Measurements from ENCODE around the gene ZER1.

The ZER1 gene

DNA sequence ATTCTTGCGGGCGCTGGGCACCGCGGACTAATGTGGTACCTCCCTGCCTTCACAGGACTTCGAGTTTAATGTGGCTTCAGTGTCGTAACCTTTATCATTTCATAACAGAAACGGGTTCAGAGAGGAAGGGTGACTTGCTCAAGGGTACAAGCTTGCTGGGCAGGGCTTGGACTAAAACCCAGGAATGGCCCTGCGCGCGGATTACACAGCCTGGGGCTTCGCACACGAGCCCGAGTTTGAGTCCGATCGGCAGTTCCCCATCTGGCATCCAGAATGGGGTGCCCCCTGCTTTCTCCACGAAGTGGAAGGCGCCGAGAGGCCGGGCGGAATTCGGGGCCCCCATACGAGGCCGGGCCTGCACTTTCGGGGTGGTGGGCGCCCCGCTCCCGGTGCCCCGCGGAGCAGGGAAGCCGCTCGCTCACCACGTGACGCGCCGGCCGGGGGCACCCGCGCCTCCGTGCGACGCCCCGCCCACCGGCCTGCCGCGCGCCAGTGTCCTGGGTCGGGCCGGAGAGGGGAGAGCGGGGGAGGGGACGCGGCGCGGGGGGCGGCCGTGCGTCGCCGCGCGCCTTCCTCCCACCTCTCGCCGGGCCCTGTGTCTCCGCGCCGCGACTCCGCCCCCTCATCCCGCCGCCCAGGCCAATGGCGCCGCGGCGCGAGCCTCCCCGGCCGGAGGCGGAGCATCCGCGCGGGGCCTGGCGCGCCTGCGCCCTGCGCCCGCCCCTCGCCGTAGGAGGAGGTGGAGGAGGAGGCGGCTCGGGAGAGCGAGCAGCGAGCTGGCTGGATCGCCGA is 83.0 kb downstream of the ZER1 start, which contains the start of gene SET:
TSS of gene SET (plus strand) at position 722 of the 792 bp plus-strand sequence. CDS start 361 bp downstream, outside the sequence.
- Histone ChIP-seq H3K9me3 (ENCODE audit: control insufficient read depth, insufficient read depth, low read depth, low read length) (no peaks in the 10 kb centered on the region), H3K4me1 (ENCODE audit: control insufficient read depth, insufficient read depth, low read length) (peaks cover 23% of the 10 kb centered on the region), H3K27ac (ENCODE audit: low read depth, low read length) (peak within 1 kb of the TSS; percentile 94), H3K36me3 (ENCODE audit: control insufficient read depth, insufficient read depth, low read length) (peaks cover 41% of the 10 kb centered on the region), H3K27me3 (ENCODE audit: control insufficient read depth, insufficient read depth, low read length) (no peaks in the 10 kb centered on the region), H3K4me3 (ENCODE audit: low read depth, low read length) (peak within 1 kb of the TSS; percentile 96), H3K9ac (ENCODE audit: low read length) (peak within 1 kb of the TSS; percentile 95)

- Histone ChIP-seq H3K9ac (ENCODE audit: low read length) (no peak overlapping the region), H3K36me3 (ENCODE audit: control insufficient read depth, insufficient read depth, low read length) (peaks cover 29% of the 10 kb centered on the region), H3K9me3 (ENCODE audit: control insufficient read depth, insufficient read depth, low read depth, low read length) (no peaks in the 10 kb centered on the region; the same call in 1 of the 2 replicates), H3K4me3 (ENCODE audit: low read depth, low read length) (peak overlapping the region; percentile 63), H3K27ac (ENCODE audit: low read depth, low read length) (no peak overlapping the region), H3K27me3 (ENCODE audit: control insufficient read depth, insufficient read depth, low read length) (no peaks in the 10 kb centered on the region), H3K4me1 (ENCODE audit: control insufficient read depth, insufficient read depth, low read length) (peaks cover 23% of the 10 kb centered on the region)
Measured at GRCh38 chr9:128687453-128687852, 84.3 kb downstream of the ZER1 start.

DNA sequence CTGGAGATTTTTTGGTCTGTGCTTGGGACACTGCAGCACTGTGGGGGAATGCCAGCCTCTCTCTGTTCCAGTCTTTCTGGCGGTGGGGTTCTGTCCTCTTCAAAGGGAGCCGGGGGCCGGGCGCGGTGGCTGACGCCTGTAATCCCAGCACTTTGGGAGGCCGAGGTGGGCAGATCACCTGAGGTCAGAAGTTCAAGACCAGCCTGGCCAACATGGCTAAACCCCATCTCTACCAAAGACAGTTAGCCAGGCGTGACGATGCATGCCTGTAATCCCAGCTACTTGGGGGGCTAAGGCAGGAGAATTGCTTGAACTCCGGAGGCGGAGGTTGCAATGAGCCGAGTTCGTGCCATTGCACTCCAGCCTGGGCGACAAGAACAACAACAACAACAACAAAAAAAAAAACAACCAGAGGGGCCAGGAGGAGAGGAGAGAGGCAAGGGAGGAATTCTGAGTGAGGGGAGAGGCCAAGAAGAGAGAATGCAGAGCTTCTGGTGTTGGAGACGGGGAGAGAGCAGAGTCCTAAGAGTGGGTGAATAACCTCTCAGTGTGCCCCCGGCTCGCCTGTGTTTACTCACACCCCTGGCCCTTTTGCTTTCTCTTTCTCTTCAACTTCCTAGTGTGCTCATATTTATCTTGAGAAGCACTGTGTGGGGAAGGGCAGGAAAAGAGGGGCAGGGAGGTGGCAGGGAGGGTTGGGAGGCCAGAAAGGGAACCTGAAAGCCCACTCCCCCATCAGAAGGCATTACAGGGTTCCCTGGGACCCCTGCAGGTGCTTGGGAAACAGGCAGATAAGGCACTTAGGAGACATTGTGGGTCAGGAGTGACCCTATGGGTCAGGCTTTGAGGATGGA is 85.9 kb downstream of the ZER1 start:
- peaks cover 2% of the 10 kb centered on the region; the same call in 1 of the 2 replicates for H3K9me3 ChIP-seq (ENCODE audit: control insufficient read depth, insufficient read depth, low read depth, low read length)
- no peaks in the 10 kb centered on the region for H3K27me3 ChIP-seq (ENCODE audit: control insufficient read depth, insufficient read depth, low read length)
- peak overlapping the region; percentile 76 for H3K4me3 ChIP-seq (ENCODE audit: low read depth, low read length)
- peaks cover 13% of the 10 kb centered on the region for H3K36me3 ChIP-seq (ENCODE audit: control insufficient read depth, insufficient read depth, low read length)
- H3K27ac ChIP-seq (ENCODE audit: low read depth, low read length) = no peak overlapping the region
- peaks cover 23% of the 10 kb centered on the region for H3K4me1 ChIP-seq (ENCODE audit: control insufficient read depth, insufficient read depth, low read length)
- peak overlapping the region; percentile 27 for H3K9ac ChIP-seq (ENCODE audit: low read length)

GRCh38 chr9:128684325-128685199 is 87.2 kb downstream of the ZER1 start:
- Histone ChIP-seq H3K36me3 (ENCODE audit: control insufficient read depth, insufficient read depth, low read length) (peaks cover 5% of the 10 kb centered on the region; the same call in 1 of the 2 replicates), H3K27ac (ENCODE audit: low read depth, low read length) (peak overlapping the region; percentile 97), H3K4me3 (ENCODE audit: low read depth, low read length) (peak overlapping the region; percentile 76), H3K9ac (ENCODE audit: low read length) (peak overlapping the region; percentile 97), H3K4me1 (ENCODE audit: control insufficient read depth, insufficient read depth, low read length) (peaks cover 23% of the 10 kb centered on the region), H3K9me3 (ENCODE audit: control insufficient read depth, insufficient read depth, low read depth, low read length) (peaks cover 2% of the 10 kb centered on the region; the same call in 1 of the 2 replicates), H3K27me3 (ENCODE audit: control insufficient read depth, insufficient read depth, low read length) (no peaks in the 10 kb centered on the region)

DNA sequence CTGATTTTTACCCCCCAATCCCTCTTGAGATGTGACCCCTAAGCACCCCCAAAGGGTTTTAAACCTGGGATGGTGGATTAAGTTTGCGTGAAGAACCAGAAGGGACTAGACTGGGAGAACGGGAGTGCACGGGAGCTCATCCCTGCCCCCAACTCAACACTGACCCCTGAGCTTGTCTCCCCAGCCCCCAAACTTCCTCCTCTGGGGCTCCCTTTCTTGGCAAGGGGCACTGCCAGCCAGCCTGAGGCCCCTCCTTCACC is 87.7 kb downstream of the ZER1 start:
- Histone ChIP-seq H3K36me3 (ENCODE audit: control insufficient read depth, insufficient read depth, low read length) (peaks cover 5% of the 10 kb centered on the region; the same call in 1 of the 2 replicates), H3K9ac (ENCODE audit: low read length) (peak overlapping the region; percentile 97), H3K4me1 (ENCODE audit: control insufficient read depth, insufficient read depth, low read length) (peaks cover 23% of the 10 kb centered on the region)

GRCh38 chr9:128683340-128684064 is 88.2 kb downstream of the ZER1 start:
- H3K4me1 ChIP-seq (ENCODE audit: control insufficient read depth, insufficient read depth, low read length) = peaks cover 23% of the 10 kb centered on the region
- peak overlapping the region; percentile 97 for H3K27ac ChIP-seq (ENCODE audit: low read depth, low read length)
- peak overlapping the region; percentile 97 for H3K9ac ChIP-seq (ENCODE audit: low read length)
- H3K4me3 ChIP-seq (ENCODE audit: low read depth, low read length) = peak overlapping the region; percentile 76
- H3K36me3 ChIP-seq (ENCODE audit: control insufficient read depth, insufficient read depth, low read length) = peaks cover 5% of the 10 kb centered on the region; the same call in 1 of the 2 replicates
- H3K9me3 ChIP-seq (ENCODE audit: control insufficient read depth, insufficient read depth, low read depth, low read length) = peaks cover 2% of the 10 kb centered on the region; the same call in 1 of the 2 replicates
- H3K27me3 ChIP-seq (ENCODE audit: control insufficient read depth, insufficient read depth, low read length) = no peaks in the 10 kb centered on the region

More for the DNA sequence above, 87.7 kb downstream of the ZER1 start:
- H3K27ac ChIP-seq (ENCODE audit: low read depth, low read length) = peak overlapping the region; percentile 97
- peaks cover 2% of the 10 kb centered on the region; the same call in 1 of the 2 replicates for H3K9me3 ChIP-seq (ENCODE audit: control insufficient read depth, insufficient read depth, low read depth, low read length)
- H3K27me3 ChIP-seq (ENCODE audit: control insufficient read depth, insufficient read depth, low read length) = no peaks in the 10 kb centered on the region
- peak overlapping the region; percentile 76 for H3K4me3 ChIP-seq (ENCODE audit: low read depth, low read length)

Data from HUES6 (cell line).